SH-SY5Y (cell line): ENCODE data around the gene CMC2.

ENCODE experiments used
- GATA2 ChIP-seq: IDR thresholded peaks from 2 replicates; pipeline ENCODE4 v1.6.1; 2011; ENCODE audit warnings: mild to moderate bottlenecking, low read depth, low read length
- GATA3 ChIP-seq: IDR thresholded peaks from 2 replicates; pipeline ENCODE4 v1.6.1; 2011; ENCODE audit warnings: low read depth, mild to moderate bottlenecking, low read length, moderate library complexity

- TF ChIP-seq GATA2 (no peak), GATA3 (no peak)
These were observed 13.9 kb downstream of the CMC2 start for GRCh38 chr16:80992676-80993293.
